ENCODE results near the gene DNAJA4. TPM values are rescaled to one million over a fixed set of nuclear protein-coding genes. Genes with fewer than 3 reads are reported as not detected.

The DNAJA4 gene
- total RNA-seq, 1 donor: 6.7 TPM

DNA sequence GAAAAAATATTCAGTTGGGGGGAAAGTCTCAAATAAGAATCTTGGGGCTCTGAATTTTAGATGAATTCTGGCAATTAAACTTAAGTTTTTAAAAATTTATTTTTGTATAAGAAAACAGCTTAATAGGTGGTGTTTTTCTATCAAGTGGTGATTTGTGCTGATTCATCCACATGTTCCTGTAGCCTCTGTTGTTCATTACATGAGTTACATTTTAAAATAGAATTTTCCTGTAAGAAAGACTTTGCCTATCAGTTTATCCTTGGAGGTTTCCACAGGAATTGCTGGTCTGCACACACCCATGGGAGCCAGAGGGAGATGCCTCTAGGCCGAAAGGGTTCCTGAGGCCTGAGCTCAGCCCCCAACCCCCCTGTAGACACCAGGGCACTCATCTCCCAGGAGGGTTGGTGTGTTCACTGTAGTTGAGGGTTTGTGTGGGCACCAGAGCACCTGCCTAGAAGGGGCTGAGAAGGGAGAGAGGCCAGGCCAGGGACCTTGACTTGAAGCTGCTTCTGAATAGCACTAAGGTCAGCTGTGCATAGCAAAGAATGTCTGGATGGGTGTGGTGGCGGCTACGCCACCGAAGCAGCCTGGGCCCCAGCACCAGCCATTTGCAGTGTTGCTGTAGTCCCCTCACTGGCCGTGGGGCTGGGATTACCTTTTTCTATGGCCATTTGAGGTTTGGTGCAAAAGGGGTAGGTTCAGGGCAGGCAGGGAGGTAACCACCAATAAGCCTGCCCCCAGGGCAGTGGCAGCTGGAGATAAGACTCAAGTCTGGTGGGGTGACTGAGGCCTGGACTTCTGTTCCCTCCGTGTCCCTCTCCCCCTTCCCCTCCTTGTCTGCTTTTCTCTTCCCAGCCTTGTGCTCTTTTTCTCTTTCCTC is 11.9 kb downstream of the DNAJA4 start:
- no peak for DNase-seq (ENCODE audit: low read depth in 2 of 3, low spot score in 2 of 3)

- DNase-seq (ENCODE audit: low read depth in 2 of 3, low spot score in 2 of 3): no peak
Measured at GRCh38 chr15:78280319-78281072, 16.1 kb downstream of the DNAJA4 start.

DNA sequence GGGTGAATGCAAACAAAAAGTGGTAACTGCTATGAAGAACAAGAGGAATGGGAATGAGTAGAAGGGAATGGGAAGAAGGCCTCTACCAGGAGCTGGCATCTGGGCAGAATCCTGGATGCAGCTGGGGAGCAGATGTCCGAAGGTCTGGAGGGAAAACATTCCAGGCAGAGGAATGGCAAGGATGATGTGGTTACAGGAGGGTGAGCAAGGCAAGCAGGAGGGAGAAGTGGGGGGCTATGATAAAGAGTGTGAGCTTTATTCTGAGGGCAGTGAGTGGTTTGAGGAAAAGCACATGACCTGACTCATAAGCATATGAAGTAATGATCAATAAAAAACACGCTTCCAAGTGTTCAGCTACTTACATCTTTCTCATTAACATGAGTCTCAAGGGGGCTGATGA is 18.0 kb downstream of the DNAJA4 start:
- DNase-seq (ENCODE audit: low read depth in 2 of 3, low spot score in 2 of 3): no peak

GRCh38 chr15:78284758-78285157 is 20.4 kb downstream of the DNAJA4 start:
- DNase-seq (ENCODE audit: low read depth in 2 of 3, low spot score in 2 of 3): no peak

GRCh38 chr15:78290222-78290621 is 25.9 kb downstream of the DNAJA4 start:
- no peak for DNase-seq (ENCODE audit: low read depth in 2 of 3, low spot score in 2 of 3)

- no peak for DNase-seq (ENCODE audit: low read depth in 2 of 3, low spot score in 2 of 3)
Measured at GRCh38 chr15:78291052-78291451, 26.7 kb downstream of the DNAJA4 start.

DNA sequence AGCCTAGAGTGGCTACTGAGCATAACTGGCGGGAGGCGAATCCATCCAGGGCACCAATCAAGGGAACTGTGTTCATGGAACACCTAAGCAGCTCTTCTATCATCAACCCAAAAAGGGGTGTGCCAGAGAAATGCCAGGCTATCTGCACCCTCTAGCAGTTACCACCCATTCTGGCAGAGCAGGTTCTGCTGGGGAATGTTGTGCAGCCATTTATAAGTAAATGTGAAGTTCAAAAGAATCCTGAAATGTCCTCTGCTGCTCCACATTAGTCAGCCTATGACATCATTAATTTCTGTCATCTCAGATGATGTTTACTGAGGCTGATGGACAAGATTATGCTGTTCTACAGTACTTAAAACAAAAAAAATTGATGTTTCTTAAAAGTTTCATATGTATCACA is 27.3 kb downstream of the DNAJA4 start:
- DNase-seq (ENCODE audit: low read depth in 2 of 3, low spot score in 2 of 3): no peak

GRCh38 chr15:78292219-78292618 is 27.9 kb downstream of the DNAJA4 start:
- no peak for DNase-seq (ENCODE audit: low read depth in 2 of 3, low spot score in 2 of 3)

- DNase-seq (ENCODE audit: low read depth in 2 of 3, low spot score in 2 of 3): peak; percentile 82 to 93 (median 89)
Measured at GRCh38 chr15:78299101-78299930, 35.0 kb downstream of the DNAJA4 start, which contains the start of gene SKIC8. TSS of gene SKIC8 (minus strand) at chr15:78299609. CDS start at chr15:78295686, 3,923 bp downstream.

- DNase-seq (ENCODE audit: low read depth in 2 of 3, low spot score in 2 of 3): no peak
Measured at GRCh38 chr15:78301326-78301725, 37.0 kb downstream of the DNAJA4 start.

- no peak for DNase-seq (ENCODE audit: low read depth in 2 of 3, low spot score in 2 of 3)
Measured at GRCh38 chr15:78301828-78302227, 37.5 kb downstream of the DNAJA4 start.

- no peak for DNase-seq (ENCODE audit: low read depth in 2 of 3, low spot score in 2 of 3)
Measured at GRCh38 chr15:78302579-78303312, 38.4 kb downstream of the DNAJA4 start.

GRCh38 chr15:78304216-78305066 is 40.1 kb downstream of the DNAJA4 start:
- no peak for DNase-seq (ENCODE audit: low read depth in 2 of 3, low spot score in 2 of 3)

- no peak for DNase-seq (ENCODE audit: low read depth in 2 of 3, low spot score in 2 of 3)
Measured at GRCh38 chr15:78306176-78306774, 41.9 kb downstream of the DNAJA4 start.

DNA sequence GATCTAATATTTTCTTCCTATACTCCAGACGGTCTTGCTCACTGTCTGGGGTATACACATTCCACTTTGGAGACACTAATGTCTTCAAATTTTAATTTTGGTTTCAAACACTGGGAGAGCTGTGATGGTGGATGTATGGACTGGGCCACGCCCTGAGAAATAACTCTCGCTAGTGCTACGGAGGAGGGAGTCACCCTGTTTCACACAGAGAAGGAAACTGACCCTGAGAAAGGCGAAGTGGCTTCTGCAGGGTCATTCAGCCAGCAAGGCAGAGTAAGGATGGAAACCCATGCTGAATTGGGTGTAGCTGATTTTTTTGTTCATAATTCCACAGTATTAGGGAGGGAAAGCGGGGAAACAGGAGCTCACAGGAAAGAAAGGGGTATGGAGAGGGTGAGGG is 43.6 kb downstream of the DNAJA4 start:
- DNase-seq (ENCODE audit: low read depth in 2 of 3, low spot score in 2 of 3): no peak

GRCh38 chr15:78308422-78309032 is 44.2 kb downstream of the DNAJA4 start:
- peak in 2 of 3 donors; percentile 61 to 80 for DNase-seq (ENCODE audit: low read depth in 2 of 3, low spot score in 2 of 3)

DNA sequence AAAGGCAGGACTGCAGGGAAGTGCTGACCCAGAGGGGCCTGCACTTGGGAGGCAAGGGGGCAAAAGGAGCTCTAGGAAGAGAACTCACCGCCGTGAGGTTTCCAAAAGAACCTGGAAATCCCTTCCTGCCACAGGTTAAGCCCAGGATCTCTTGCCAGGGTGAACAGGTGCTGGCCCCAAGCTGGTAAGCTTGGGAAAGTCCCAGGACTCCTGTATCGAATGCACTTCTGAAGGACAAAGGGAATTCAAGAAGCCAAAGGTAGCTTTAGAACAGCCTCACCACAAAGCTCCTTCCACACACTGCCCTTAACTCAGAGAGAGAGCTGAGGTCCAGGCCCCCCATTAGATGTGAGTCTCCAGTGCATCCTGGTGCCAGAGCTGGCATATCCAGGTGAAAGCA is 46.9 kb downstream of the DNAJA4 start:
- no peak for DNase-seq (ENCODE audit: low read depth in 2 of 3, low spot score in 2 of 3)

DNA sequence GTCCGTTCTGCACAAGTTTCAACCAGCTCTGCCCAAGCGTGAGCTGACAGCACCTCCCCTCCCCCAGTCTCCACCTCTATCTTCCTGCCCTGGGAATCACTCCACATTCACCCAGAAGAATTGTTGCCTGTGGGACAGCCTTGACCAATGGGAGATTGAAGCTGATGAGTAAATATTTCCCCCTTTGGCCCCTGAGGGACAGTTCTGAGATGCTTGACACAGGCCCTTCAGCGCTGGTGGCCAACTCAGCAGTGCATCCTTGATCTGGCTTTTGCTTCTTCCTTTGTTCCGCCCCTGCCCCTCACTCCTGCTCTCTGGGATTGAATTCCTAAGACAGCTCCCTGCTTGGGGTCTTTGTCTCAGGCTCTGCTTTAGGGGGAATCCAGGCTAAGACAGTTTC is 48.2 kb downstream of the DNAJA4 start:
- DNase-seq (ENCODE audit: low read depth in 2 of 3, low spot score in 2 of 3): no peak
